GM12878 (cell line): ENCODE results near the gene NKAIN2.

Source experiments
- HDAC6 ChIP-seq: fragments of 200-600 bp; sonication (generic); IDR thresholded peaks from one replicate; pipeline ENCODE4 v1.8.0; 2017; ENCODE audit warnings: antibody characterized with exemption; ENCODE audit not compliant: unreplicated experiment
- SMAD1 ChIP-seq: fragments of 450-650 bp; IDR thresholded peaks from 2 replicates; pipeline ENCODE4 v1.6.1; 2018; ENCODE audit warnings: mild to moderate bottlenecking, low read depth; ENCODE audit not compliant: partially characterized antibody
- ZNF274 ChIP-seq: IDR thresholded peaks from one replicate; pipeline ENCODE4 v1.8.0; 2011; ENCODE audit not compliant: insufficient read length, insufficient read depth

- no peak for TF ChIP-seq SMAD1
- no peak for TF ChIP-seq ZNF274
- no peak for TF ChIP-seq HDAC6
These were observed 206.9 kb downstream of the NKAIN2 start for GRCh38 chr6:124010574-124010973.
